Endometrium (tissue), 2 donors: ENCODE data around the gene PCBP3.
"Not testable (repeated sequence)": the region's sequence is repeated elsewhere in the genome, so short reads cannot be mapped to it uniquely, and the experiment has no call there.

Experiments used
- FAIRE-seq: peaks from 2 replicates; lab custom pipeline; 2012; peaks lifted over from hg19 to GRCh38; lab: Jason Lieb, UNC
- donor health status: control.
- donor health status: control.

PCBP3 gene

DNA sequence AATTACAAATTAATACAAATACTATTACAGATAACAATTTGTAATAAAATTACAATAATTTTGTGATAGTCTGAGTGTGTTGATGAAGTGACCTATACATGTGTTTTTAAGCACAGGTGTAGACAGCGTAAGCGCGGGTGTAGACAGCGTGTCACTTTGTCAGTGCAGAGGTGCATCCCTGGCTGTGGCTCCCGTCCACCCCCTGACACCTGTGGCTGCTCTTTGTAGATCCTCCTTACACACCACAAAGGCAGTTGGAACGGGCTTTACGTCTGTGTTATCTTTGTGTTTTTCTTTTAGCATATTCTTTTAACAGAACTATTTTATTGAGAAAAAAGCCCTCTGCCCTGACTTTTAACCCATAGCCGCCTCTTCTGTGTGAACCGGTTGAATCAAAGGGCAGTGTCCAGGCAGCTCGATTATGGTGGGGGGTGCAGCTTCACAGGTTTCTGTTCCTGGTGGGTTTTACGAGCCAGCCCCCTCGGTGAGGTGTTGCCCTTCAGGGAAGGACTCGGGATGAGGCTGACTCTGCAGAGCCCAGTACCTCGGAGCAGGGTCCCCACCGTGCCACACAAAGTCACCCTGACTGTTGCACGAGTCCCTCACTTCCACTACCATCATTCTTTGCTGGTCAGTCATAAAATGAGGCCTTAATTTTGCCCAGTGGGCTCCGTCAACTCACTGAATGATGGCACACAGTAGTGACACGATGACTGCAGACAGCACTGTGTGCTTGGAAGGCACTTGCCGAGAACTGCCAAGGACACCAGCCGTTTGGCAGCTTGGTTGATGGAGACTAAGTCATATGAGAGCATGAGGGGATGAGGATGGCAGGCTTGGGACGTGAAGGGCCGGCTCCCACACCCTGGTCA is 251.6 kb downstream of the PCBP3 start:
- FAIRE-seq, result no peak

DNA sequence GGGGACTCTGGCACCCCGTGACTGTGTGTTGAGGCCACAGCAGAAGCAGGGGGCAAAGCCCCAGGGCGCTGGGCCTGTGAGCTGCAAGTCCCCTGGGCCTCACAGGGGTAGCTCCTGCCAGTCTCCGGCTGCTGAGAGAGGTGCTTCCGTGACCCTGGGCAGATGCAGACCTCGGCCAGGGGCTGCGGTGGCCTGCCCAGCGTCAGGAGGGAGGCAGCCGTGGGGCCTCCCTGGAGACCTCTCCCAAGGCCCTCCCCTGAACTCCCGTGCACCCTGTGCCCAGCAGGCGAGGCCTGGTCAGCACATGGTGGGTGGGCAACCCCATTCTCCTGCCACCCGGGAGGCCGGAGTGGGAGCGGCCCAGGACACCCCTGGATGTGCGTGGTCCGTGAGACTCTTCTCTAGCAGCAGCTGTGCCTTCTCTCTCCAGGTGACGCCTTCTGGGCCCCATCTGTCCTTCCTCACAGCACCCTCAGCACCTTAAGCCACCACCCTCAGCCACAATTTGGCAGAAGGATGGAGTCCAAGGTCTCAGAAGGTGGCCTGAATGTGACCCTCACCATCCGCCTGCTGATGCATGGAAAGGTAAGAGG is 252.3 kb downstream of the PCBP3 start:
- no peak for FAIRE-seq

DNA sequence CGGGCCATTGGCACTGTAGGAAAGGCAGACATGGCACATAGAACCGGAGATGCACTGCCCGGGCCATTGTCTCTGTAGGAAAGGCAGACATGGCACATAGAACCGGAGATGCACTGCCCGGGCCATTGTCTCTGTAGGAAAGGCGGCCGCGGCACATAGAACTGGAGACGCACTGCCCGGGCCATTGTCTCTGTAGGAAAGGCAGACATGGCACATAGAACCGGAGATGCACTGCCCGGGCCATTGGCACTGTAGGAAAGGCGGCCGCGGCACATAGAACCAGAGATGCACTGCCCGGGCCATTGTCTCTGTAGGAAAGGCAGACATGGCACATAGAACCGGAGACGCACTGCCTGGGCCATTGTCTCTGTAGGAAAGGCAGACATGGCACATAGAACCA is 252.9 kb downstream of the PCBP3 start:
- FAIRE-seq, result not testable (repeated sequence)

DNA sequence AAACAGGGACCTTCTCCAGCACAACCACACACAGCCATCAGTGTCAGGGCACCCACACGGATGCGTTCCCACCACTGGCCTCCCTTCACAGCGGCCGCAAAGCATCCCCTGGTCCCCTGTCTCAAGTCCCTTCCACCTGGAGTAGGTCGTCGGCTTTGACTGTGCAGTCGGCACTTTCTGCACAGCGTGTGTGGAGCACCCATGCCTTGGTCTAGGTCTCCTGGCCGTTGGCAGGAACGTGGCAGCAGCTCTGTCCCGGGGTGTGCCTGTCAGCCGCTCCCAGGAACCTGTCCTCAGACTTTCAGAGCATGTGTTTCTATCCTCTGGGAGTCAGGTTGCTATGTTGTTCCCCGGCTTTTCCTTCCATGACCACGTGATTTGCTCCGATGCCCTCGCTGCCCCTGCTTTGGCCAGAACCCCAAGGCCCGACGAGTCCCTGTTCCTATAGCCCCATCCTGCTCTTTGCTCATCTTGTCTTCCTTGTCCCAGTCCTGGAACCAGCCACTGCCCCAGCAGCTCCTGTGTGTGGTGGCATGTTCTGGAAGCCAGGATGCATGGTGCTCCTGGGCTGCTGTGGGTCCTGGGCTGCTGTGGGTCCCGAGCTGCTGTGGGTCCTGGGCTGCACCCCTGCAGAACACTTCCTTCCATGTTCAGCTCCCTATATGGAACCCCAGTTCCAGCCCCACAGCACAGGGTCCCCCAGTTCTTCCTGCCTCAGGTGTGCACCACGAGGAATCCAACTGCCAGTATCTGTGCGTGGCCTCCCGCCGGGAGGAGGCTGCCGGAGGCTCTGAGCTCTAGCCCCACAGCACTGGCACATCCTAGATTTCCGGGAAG is 253.9 kb downstream of the PCBP3 start:
- no peak for FAIRE-seq

DNA sequence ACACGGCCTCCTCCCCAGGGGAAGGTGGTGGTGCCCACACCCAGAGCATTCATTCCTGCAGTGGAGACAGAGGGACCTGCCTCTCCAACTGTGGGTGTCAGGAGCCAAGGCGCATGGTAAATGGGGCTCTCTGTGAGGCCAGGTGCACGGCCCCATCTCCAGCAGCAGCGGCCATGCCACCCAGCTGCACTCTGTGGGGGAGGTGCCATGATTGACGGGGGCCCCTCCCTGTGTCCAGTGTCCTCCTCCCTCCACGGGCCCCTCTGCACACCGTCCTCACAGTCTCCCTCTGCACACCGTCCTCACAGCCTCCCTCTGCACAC is 254.5 kb downstream of the PCBP3 start:
- no peak for FAIRE-seq

DNA sequence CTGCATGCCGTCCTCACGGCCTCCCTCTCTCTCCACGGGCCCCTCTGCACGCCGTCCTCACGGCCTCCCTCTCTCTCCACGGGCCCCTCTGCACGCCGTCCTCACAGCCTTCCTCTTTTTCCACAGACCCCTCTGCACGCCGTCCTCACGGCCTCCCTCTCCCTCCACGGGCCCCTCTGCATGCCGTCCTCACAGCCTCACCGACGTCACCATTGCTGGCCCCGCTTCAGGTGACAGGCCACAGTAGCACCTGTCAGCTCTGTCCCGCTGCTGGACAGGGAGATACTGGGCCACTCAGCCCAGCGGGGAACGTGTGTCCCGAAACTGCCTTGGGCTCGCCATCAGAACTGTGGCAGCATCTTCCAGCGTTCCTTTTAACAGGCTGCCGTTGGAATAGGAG is 255.3 kb downstream of the PCBP3 start:
- FAIRE-seq, result no peak

DNA sequence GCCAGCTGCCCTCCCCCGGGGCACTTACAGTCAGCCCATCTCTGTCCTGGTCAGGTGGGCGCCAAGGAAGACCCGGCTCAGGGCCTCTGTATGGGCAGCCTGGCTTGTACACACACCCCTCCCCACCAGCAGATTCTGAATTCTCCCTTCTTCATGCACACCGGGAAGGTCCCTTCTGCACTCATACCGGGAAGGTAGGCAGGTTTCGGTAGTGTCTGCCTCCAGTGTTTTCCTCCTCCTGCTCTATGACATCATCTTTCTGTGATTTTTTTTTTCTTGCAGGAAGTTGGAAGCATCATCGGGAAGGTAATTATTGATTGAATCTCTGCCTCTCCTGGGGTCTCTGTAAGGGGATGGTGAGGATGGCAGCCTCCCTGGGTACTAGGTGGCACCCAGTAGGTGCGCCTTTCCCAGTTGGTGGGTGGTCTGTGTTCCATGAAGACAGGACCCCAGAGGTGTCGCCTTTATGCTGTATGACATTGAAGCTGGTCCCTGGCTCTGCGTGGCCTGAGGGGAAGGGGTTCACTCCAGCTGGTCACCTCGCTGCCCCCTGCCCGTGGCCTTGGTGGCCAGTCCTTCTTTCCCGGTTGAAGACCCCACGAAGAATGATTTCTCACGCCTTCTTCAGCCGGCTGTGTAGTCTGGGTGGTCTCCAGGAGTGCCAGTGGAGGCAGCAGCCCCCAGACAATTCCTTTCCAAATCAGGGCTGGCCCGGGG is 255.9 kb downstream of the PCBP3 start:
- FAIRE-seq, result no peak

DNA sequence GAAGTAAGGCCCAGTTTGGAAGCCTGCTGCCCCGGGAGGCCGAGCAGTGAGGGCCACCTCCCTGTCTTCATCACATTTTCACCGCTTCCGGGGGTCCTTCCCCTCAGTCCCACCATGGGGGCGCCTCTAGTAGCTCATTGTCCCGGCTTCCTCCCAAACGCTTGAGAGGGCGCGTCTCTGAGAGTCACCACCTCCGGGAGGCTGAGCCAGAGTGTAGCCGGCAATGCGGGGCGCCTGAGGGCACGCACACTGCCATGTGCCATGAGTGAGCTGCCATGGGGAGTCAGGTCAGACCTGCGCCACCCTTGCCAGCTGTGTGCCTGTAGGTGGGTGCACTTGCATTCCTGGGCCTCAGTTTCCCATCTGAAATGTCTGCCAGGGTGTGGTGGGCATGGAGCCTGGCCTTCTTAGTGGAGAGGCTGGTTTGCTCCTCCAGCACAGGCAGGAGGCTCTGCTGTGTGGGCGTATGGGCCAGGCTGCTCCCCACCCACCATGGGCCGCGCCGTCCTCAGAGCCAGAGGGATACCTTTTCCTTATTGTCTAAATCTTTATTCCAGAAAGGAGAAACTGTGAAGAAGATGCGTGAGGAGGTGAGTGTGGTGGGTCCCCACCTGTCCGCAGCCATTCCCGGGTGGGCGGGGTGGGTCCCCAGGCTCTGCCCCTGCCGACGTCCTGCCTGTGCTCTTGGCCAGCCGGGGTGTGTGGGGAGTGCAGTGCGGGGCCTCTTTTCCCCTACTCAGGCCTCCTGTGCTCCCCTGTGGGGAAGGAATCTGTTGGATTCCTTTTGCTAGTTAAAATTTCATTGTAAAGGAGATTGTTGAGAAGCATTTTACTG is 256.7 kb downstream of the PCBP3 start:
- no peak for FAIRE-seq

DNA sequence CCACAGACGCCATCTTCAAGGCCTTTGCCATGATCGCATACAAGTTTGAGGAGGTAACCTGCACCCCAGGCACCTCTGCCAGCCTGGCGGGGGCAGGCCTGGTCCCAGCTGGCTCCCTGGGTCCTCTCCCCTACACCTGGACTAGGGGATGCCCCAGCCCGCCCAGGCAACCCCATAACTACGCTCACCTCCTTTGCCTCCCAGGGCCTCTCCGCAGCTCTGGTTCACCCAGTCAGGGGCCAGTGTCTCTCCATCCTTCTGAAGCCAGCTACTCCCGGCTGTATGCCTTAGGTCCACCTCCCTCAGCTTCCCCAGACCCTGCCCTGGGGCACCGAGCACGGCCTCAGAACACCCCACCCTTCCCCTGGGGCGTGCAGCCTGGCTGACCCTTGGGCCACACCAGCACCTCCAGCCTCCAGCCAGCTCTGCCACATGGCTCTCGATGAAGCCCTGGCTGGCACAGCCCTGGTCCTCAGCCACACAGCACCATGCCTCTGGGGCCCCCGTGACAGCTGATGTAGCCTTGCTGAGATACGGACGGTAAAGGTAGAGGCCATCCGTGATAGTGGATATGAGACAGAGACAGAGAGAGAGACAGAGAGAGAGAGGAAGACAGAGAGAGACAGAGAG is 257.7 kb downstream of the PCBP3 start:
- FAIRE-seq, result no peak

DNA sequence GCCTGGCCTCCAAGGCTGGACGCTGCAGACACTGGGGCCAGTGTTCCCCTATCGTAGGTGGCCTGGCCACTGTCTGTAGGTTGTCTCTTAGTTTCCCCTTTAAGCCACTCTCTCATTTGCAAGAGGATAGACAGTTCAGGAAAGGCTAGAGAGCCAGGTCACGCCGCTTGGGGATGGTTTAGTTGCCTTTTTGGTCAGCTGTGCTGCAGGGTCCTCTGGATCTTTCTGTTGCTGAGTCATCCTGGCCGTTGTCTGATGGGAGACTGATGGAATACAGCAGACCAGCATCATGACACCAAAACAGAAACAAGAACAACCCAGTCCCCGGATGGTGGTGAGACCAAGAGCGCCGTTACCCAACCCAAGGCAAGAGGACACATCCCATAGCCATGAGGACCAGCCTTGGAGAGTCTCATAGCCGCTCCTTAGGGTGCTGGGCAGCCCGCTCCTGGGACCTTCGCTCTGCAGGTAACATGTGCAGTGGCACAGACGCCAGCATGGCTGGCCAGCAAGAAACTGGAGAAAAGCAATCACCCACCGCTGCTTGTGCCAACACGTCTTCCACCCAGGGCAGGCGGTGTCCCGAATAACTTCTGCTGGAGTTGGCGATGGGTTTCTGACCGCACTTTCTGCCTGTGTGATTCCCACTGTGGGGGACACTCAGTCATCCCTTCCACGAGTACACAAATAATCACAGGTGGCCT is 258.9 kb downstream of the PCBP3 start:
- no peak for FAIRE-seq

DNA sequence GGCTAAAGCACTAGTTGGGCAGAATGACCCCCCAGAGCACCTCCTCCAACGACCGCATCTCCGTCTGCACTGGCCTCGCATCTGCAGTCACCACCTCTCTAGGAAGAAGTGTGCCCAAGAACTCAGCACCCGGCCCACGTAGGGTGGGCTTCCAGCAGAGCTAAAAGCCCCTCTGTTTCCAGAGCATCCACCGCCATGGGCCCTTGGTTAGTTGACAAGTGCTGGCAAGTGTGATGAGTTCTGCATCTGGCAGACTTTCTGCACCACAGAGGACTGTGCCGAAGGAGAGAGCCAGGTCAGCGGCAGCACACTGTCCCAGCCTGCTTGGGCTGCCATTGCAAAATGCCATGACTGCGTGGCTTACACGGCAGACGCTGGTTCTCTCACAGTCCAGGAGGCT is 261.7 kb downstream of the PCBP3 start:
- no peak for FAIRE-seq

DNA sequence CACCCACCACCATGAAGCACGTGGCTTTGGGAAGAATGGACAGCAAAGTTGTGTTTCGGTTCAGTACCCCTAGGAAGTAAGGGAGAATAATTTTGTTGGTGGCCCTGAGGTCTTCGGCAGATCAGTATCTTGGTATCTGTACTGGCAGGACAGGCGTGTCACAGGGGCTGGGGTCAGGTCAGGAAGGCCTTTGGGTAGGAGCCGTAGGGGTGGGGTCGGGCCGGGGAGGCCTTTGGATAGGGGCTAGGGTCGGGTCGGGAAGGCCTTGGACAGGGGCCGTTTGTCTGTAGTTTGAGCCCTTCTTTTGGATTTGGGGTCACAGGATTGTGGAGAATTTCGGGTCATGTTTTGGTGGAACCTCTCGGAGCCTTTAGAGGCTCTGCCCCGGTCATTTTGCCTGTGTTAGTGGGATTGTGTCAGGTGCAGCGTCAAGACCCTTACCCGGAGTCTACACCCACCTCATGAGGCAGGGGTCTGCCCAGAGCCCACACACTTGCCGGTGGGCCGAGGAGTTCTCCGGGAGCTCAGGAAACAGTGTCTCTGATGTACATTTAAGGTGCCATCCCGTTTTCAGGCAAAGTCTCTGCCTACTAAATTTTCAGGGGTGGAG is 262.8 kb downstream of the PCBP3 start:
- FAIRE-seq, result no peak

DNA sequence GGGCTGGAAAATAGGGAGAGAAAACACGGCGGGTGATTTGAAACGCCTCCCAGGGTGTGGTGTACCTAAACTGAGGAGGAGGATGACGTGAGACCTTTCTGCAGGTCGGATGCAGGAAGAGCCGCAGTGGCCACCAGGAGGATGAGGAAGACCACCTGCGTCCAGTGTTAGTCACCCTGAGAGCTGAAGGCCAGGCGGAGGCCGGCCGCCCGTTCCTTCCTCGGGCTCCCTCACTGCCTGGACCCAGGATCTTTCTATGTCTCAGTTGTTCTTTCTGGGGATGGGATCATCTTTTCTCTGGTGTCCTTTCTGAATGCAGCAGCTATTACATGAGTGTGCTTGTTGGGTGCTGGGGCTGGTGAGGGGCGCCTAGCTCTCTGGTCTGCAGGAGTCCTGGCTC is 263.3 kb downstream of the PCBP3 start:
- FAIRE-seq, result no peak

DNA sequence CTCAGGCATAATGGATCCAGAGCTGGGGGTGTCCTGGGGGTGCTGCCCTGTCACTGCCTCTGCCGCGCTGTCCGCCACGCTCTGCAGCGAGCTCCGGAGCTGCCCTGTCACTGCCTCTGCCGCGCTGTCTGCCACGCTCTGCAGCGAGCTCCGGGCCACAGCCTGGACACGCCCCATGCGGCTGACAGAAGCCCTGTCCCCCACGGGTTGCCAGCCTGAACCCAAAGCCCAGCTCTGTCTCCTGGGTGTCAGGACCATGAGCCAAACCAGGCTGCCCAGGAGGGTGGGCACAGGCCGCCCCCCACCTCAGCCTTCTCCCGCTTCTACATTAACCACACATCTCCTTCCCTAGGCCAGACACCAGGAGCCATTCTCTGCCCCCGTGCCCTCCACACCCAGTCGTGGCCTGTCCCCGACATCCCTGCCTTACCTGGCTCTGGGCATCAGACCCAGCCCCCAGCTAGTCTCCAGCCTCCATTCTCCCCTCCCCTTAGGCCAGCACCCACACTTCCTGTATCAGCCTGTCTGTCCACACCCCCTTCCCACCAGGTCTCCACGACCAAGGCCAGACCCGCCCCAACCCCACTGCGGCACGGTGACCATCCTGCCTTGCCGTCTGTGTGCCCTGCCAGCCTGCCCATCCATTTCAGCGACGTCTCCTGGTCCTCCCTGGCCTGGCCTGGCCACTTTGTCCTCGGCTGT is 265.2 kb downstream of the PCBP3 start:
- no peak for FAIRE-seq

DNA sequence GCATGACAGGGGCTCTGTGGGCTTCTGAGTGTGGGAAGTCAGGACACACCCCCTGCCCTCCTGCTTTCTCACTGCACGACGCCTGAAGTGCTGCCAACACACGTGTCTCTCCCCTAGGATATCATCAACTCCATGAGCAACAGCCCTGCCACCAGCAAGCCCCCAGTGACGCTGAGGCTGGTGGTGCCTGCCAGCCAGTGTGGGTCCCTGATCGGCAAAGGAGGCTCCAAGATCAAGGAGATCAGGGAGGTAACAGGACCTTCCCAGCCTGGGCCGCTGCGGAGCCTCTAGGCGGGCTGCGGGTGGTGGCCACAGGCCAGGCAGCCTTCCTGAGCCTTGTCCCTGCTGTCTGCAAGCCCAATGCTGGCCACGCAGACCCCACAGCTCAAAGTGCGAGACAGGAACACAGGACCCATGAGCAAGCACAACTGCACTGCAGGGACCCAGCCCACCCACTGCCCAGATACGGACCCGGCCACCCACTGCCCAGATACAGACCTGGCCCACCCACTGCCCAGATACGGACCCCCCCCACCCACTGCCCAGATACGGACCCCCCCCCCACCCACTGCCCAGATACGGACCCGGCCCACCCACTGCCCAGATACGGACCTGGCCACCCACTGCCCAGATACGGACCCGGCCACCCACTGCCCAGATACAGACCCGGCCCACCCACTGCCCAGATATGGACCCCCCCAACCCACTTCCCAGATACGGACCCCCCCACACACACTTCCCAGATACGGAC is 265.9 kb downstream of the PCBP3 start:
- FAIRE-seq, result no peak

DNA sequence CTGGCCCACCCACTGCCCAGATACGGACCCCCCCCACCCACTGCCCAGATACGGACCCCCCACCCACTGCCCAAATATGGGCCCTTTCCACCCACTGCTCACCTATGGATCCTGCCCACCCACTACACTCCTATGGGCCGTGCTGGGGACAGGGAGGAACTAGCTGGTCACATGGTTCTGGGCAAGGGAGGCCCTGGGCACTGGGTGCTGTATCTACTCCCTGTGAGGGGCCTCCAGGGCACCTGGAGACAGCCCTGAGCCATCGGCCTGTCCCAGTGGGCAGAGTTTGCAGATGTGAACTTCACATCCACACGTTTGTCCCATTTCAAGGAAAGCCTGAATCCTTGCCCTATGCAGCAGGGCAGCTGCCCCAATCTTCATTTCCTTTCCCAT is 266.6 kb downstream of the PCBP3 start:
- no peak for FAIRE-seq

DNA sequence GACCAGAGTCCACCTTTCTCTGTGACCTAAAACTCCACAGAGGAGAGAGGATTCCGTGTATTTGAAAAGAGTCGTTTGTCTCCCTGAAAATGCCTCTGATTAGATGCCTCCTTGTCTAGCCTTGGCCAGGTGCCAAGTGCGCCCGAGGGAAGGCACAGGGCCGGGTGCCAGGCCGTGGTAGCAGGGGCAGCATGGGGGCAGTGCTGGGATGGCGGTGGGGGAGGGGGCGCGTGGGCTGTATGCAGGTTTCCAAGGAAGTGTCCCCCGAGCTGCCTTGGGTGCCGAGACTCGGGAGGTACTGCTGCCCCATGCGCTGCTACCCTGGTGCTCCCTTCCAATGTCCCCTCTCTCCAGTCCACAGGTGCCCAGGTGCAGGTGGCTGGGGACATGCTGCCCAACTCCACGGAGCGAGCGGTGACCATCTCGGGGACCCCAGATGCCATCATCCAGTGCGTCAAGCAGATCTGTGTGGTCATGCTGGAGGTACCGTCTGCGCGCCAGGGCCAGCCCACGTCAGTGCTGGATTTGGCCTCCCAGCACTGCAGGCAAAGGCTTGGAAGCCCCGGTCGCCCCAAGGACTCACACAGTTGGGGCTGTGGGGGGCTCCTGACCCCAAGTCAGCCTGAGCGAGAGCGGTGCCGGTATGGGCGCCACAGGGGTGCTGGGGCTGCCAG is 267.2 kb downstream of the PCBP3 start:
- no peak for FAIRE-seq

DNA sequence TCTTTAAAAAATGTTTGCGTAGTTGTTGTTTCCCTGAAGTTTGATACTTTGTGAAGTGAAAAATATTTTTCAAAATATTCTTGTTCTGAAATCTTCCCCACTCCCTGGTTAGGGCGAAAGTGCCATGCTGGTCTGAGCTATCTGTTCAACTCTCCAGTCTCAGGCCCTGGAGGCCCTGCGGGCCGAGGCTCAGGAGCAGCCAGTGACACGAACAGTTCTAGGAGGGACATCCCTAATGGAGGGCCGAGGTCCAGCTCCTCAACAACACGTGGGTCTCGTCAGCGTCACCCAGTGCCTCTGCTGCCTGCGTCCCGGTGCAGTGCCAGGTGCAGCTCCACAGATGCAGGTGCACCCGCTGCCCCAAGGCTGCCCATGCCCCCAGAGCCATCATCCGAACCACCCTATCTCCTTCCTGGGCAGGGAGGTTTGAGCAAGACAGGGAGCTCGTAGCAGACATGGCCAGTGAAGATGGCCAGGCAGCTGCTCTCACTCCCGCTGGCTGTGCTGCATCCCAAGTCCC is 268.3 kb downstream of the PCBP3 start:
- FAIRE-seq, result no peak
